Inflammatory macrophage (primary cell): ENCODE data around the gene SYNE1.
"Not testable (repeated sequence)": the region's sequence is repeated elsewhere in the genome, so short reads cannot be mapped to it uniquely, and the experiment has no call there.

Source experiments
- DNase-seq, 2 donors: peaks; one replicate each; pipeline ENCODE4 v3.0.0-alpha.2; 2020 to 2022
- total RNA-seq, 18 experiments: gene quantifications; one replicate each; lab custom pipeline; 2026; ENCODE audit warnings: mixed read lengths in 6 of 18, inconsistent platforms in 2 of 18; lab: John Stamatoyannopoulos, UW

SYNE1 gene, protein sequence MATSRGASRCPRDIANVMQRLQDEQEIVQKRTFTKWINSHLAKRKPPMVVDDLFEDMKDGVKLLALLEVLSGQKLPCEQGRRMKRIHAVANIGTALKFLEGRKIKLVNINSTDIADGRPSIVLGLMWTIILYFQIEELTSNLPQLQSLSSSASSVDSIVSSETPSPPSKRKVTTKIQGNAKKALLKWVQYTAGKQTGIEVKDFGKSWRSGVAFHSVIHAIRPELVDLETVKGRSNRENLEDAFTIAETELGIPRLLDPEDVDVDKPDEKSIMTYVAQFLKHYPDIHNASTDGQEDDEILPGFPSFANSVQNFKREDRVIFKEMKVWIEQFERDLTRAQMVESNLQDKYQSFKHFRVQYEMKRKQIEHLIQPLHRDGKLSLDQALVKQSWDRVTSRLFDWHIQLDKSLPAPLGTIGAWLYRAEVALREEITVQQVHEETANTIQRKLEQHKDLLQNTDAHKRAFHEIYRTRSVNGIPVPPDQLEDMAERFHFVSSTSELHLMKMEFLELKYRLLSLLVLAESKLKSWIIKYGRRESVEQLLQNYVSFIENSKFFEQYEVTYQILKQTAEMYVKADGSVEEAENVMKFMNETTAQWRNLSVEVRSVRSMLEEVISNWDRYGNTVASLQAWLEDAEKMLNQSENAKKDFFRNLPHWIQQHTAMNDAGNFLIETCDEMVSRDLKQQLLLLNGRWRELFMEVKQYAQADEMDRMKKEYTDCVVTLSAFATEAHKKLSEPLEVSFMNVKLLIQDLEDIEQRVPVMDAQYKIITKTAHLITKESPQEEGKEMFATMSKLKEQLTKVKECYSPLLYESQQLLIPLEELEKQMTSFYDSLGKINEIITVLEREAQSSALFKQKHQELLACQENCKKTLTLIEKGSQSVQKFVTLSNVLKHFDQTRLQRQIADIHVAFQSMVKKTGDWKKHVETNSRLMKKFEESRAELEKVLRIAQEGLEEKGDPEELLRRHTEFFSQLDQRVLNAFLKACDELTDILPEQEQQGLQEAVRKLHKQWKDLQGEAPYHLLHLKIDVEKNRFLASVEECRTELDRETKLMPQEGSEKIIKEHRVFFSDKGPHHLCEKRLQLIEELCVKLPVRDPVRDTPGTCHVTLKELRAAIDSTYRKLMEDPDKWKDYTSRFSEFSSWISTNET (N-terminal part only)
- total RNA-seq, result 19.0 to 135 (median 70.9) reads per million in 18 experiments

- DNase-seq, result peak in 1 of 2 donors; percentile 20
These were observed at the start of gene SYNE1 for GRCh38 chr6:152637296-152638047. Gene SYNE1 (minus strand): TSS chr6:152637362. CDS start chr6:152628331, 9,031 bp downstream.

- DNase-seq, result no peak
These were observed 48.7 kb upstream of the SYNE1 start for GRCh38 chr6:152685819-152686218.

- DNase-seq, result not testable (repeated sequence)
These were observed 45.8 kb upstream of the SYNE1 start for GRCh38 chr6:152682935-152683334.

GRCh38 chr6:152682141-152682540, 45.0 kb upstream of the SYNE1 start:
- DNase-seq, result no peak

DNA sequence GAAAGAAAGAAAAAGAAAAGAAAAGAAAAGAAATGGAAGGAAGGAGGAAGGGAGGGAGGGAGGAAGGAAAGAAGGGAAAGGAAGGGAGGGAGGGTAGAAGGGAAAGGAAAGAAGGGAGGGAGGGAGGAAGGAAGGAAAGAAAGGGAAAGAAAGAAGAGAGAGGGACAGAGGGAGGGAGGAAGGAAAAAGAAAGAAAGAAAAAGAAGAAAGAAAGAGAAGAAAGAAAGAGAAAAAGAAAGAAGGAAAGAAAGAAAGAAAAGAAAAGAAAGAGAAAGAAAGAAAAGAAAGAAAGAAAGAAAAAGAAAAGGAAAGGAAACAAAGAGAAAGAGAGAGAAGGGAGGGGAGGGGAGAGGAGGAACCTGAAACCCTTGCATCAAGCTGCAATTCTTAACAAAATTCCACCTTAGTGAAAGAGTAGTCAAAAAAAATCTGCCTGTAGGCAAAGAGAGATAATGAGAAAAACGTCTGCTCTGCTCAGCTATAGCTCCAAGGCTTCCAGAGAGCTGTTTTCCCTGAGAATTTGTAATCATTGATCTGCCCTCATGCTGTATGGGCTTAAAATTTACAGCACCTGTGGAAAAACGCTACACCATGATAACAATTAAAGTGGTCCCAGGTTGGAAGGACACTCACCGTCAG, 43.8 kb upstream of the SYNE1 start:
- DNase-seq, result no peak

DNA sequence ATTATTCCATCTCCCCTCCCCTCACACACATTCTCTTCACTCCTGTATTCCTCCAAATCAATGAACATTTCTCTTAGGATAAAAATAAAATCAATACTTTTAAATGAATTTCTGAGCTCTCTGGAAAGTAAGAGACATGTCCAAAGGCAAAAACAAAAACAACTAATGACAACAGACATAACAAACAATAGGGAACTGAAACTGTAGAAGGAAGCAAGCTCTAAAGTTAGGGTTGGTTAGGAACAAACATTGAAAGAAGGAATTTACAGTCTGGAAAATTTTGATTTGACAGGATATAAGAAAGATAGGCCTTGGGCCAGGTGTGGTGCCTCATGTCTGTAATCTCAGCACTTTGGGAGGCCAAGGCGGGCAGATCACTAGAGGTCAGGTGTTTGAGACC, 43.0 kb upstream of the SYNE1 start:
- peak; percentile 4 to 5 for DNase-seq

- no peak for DNase-seq
These were observed 36.1 kb upstream of the SYNE1 start for GRCh38 chr6:152673236-152673635.

GRCh38 chr6:152671171-152671570, 34.0 kb upstream of the SYNE1 start:
- DNase-seq, result no peak

- DNase-seq, result peak; percentile 1 to 20
These were observed 32.7 kb upstream of the SYNE1 start for GRCh38 chr6:152669895-152670294.

- no peak for DNase-seq
These were observed 24.6 kb upstream of the SYNE1 start for GRCh38 chr6:152661776-152662175.

DNA sequence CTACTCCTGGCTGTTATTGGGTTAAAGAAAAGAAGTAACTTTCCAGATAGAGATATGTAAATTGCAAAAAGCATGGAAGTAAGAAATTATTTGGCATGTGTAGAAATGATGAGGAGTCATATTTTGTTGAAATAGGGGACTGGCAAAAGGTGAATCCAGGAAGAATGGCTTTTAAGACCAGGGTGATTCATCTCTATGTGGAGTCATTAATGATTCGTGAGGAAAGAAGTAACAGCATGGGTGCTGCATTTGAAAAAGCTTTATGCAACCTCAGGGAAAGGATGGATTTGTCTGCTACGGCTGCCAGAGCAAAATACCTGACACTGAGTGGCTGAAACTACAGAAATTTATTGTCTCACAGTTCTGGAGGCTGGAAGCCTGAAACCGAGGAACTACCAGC, 14.8 kb upstream of the SYNE1 start:
- DNase-seq, result no peak

DNA sequence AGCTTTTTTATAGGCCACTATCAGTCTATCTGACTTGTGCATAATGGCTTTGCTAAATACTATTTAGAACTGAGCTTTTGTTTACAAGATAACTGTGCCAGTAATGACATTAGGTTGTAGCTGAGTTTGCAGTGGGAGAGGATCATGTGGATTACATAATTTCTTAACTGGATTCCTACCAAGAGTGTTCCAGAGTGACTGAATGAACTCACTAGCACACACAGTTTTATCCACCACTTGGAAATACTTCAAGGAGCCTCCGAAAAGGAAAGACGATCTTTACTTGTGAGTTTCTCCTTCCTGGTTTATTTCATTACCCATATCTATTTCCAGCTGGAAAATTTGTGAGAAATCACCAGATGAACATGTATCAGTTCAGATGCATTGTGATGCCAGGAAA, 10.9 kb upstream of the SYNE1 start:
- DNase-seq, result no peak

GRCh38 chr6:152646732-152647131, 9.6 kb upstream of the SYNE1 start:
- DNase-seq, result not testable (repeated sequence)

DNA sequence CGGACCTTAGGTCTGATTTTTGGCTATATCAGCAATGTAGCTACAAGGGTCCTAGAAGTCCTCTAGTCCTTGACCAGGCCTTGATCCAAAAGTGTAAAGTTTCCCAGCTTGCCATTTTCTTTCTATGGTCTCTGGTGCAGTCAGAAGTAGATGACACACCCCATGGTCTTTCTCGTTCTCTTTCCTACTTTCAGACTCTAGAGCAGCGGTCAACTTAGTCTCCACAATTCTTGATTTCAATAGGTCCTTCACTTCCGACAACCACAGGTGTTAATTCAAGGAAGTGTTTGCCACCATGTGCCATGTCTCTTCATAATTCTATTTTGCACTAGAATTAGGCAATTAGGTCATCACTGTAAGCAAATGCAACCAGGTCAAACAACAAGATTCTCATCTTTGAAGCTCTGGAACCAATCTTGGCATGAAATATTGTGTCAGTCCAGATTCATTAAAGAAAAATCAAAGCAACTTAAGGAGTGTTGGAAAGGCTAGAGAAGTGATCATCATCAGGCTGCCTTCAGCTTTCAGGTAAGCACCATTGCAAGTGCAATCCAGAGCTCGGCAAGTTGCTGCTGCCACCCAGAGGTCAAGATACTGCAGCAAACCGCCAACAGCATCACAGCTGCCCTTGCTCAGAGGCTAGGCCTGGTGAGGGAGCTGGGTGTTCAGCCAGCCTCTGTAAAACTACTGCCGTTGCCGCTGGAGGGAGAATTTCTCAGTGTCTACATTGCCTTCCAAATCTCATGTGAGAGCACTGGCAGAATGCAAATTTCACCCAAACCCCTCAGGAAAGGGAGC, 5.6 kb upstream of the SYNE1 start:
- DNase-seq, result peak; percentile 46 to 67

DNA sequence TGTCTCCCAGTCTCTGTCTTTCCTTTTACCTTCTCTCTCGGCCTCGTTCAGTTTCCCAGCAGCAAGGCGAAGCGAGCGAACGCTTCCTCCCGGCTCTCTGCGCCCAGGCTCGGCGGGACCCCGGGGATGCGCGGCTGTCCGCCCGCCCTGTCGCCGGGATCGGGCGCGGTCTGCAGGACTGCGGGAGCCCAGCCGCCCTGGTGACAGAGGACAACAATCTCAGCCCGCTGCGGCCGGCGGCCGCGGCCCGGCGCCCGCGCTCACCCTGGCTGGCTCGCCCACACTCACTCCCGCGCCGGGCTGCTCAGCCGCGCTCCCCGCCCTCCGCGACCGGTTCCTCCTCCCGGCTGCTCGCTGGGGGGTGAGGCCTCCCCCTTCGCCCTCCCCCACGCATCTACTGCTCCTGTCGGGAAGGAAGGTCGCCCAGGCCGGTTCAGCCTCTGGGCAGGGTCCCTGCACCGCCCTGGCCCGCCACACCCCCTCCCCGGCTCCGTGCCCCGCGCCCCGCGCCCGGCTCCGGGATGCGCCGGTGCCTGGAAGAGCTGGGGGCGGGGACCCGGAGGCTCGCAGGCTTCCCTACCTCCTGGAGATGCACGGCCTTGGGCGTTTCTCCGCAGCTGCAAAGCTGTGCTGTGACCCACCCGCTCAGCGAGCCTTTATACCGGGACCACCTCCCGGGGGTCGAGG, 410 bp downstream of the SYNE1 start:
- DNase-seq, result peak in 1 of 2 donors; percentile 53

GRCh38 chr6:152636021-152636608, 1.0 kb downstream of the SYNE1 start:
- DNase-seq, result peak in 1 of 2 donors; percentile 2

DNA sequence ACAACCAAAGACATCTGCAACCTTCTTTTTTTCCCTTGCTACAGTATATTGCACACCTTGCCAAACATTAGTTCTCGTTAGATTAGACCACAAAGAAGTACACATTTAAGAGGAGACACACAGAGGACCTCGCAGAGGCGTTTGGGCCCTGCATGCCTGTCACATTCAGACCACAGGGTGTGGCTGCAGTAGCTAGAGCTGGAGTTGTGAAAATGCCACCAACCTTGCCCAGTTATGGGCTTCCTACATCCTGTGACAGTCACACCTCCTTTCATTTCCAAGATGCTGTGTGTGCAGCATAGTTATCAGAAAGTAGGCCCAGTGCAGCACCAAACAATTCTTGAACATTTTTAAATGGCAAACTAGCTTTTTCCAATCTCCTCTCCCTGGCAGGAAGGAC, 2.4 kb downstream of the SYNE1 start:
- peak; percentile 21 to 41 for DNase-seq

GRCh38 chr6:152632121-152632782, 4.9 kb downstream of the SYNE1 start:
- peak; percentile 5 to 60 for DNase-seq

- no peak for DNase-seq
These were observed 5.8 kb downstream of the SYNE1 start for GRCh38 chr6:152631376-152631775.
